K562 (cell line): ENCODE results near the gene TRMT112. TPM values are rescaled to one million over a fixed set of nuclear protein-coding genes. Genes with fewer than 3 reads are reported as not detected.

ENCODE experiments used
- ATAC-seq: fragments of 200-7000 bp; cut with Tn5 transposase; 3 replicates; pipeline ENCODE4 v1.9.1; 2020; ENCODE audit warnings: moderate library complexity
- BruUV-seq: library from RNA; stranded (reverse); fragments of 400-500 nt; replicated peaks from 2 replicates; lab custom pipeline; 2021; lab: Mats Ljungman, UMichigan
- CTCF ChIA-PET: fragments of 300-600 bp; formaldehyde crosslinking; extraction: SDS; loops from one replicate; lab custom pipeline; 2021; ENCODE audit warnings: low intra/inter-chr PET ratio; lab: Yijun Ruan, JAX
- POLR2A ChIA-PET: fragments of 300-600, 350-650 bp; sonication (Branson Sonifier 250); formaldehyde crosslinking; extraction: SDS; loops from one replicate; lab custom pipeline; 2021; ENCODE audit warnings: antibody characterized with exemption, inconsistent platforms; lab: Yijun Ruan, JAX
- DNase-seq, 4 experiments: peaks; one replicate each; pipeline versions ENCODE4 v3.0.0 to v3.0.0-alpha.2; 2011 to 2018; ENCODE audit warnings: low spot score in 3 of 4, mixed read lengths in 3 of 4; ENCODE audit errors: extremely low read depth in 1 of 4
- FAIRE-seq: peaks from 2 replicates; lab custom pipeline; 2011; peaks lifted over from hg19 to GRCh38; lab: Jason Lieb, UNC
- H2AFZ ChIP-seq: 2 replicates; pipeline ENCODE4 v1.6.0; 2011; ENCODE audit warnings: low read depth, low read length, control low read depth, inconsistent platforms
- H3K27ac ChIP-seq: fragments of 200-600 bp; 3 replicates; pipeline ENCODE4 v1.8.0; 2011; ENCODE audit warnings: low read depth, mild to moderate bottlenecking, control low read depth, inconsistent platforms, low read length, moderate library complexity, mixed read lengths; ENCODE audit errors: extremely low read depth
- H3K27me3 ChIP-seq, 2 experiments: fragments of 300-600 bp in 1 of 2; 2 replicates in 1 of 2; 3 replicates in 1 of 2; pipeline versions ENCODE4 v1.6.0 to v1.8.0; 2011; ENCODE audit warnings: inconsistent platforms in 2 of 2, low read length in 2 of 2, mild to moderate bottlenecking in 1 of 2, mixed read lengths in 1 of 2, moderate library complexity in 1 of 2; ENCODE audit not compliant: control insufficient read depth in 2 of 2, insufficient read depth in 2 of 2
- H3K36me3 ChIP-seq: fragments of 300-600 bp; 3 replicates; pipeline ENCODE4 v1.8.0; 2011; ENCODE audit warnings: mild to moderate bottlenecking, low read length, inconsistent platforms; ENCODE audit not compliant: control insufficient read depth, insufficient read depth
- H3K4me1 ChIP-seq, 2 experiments: fragments of 200-600 bp in 1 of 2; replicated peaks in 1 of 2; 2 replicates in 1 of 2; 3 replicates in 1 of 2; pipeline versions ENCODE4 v1.5.1 to v1.8.0; 2011; ENCODE audit warnings: inconsistent platforms in 2 of 2, low read length in 2 of 2, mild to moderate bottlenecking in 1 of 2, mixed read lengths in 1 of 2, moderate library complexity in 1 of 2; ENCODE audit not compliant: control insufficient read depth in 2 of 2, insufficient read depth in 2 of 2
- H3K4me2 ChIP-seq: 2 replicates; pipeline ENCODE4 v1.6.1; 2011; ENCODE audit warnings: low read length, control low read depth, inconsistent platforms, mixed read lengths; ENCODE audit not compliant: insufficient read depth
- H3K4me3 ChIP-seq: fragments of 200-600 bp; sonication (generic), shearing (Covaris generic); 2 replicates; pipeline ENCODE4 v1.5.1; 2016; ENCODE audit warnings: control low read depth, inconsistent platforms
- H3K79me2 ChIP-seq: fragments of 200-600 bp; 3 replicates; pipeline ENCODE4 v1.8.0; 2011; ENCODE audit warnings: low read length, inconsistent platforms; ENCODE audit not compliant: control insufficient read depth, insufficient read depth
- H3K9ac ChIP-seq, 2 experiments: 2 replicates each; pipeline versions ENCODE4 v1.6.0 to v1.6.1; 2011; ENCODE audit warnings: low read depth in 2 of 2, low read length in 2 of 2, control low read depth in 1 of 2, inconsistent platforms in 1 of 2, mild to moderate bottlenecking in 1 of 2, mixed read lengths in 1 of 2; ENCODE audit not compliant: insufficient read depth in 1 of 2
- H3K9me1 ChIP-seq: one replicate; pipeline ENCODE4 v1.6.0; 2011; ENCODE audit warnings: inconsistent platforms, mild to moderate bottlenecking, low read length, moderate library complexity; ENCODE audit not compliant: control insufficient read depth, insufficient read depth
- H3K9me3 ChIP-seq: replicated peaks from 2 replicates; pipeline ENCODE4 v1.5.1; 2011; ENCODE audit warnings: low read depth, low read length, inconsistent platforms; ENCODE audit not compliant: control insufficient read depth, insufficient read depth
- H4K20me1 ChIP-seq: replicated peaks from 2 replicates; pipeline ENCODE4 v1.6.1; 2011; ENCODE audit warnings: low read length, inconsistent platforms, mixed read lengths; ENCODE audit not compliant: control insufficient read depth, insufficient read depth
- CC2D1A ChIP-seq: fragments of 450-650 bp; IDR thresholded peaks from 2 replicates; pipeline ENCODE4 v1.6.1; 2017; ENCODE audit warnings: mild to moderate bottlenecking
- KLF6 ChIP-seq: fragments of 250-450 bp; sonication (Bioruptor Pico); IDR thresholded peaks from 2 replicates; pipeline ENCODE4 v1.4.0; 2020; ENCODE audit warnings: mild to moderate bottlenecking, moderate library complexity, borderline replicate concordance
- LCOR ChIP-seq: sonication (generic); formaldehyde crosslinking; IDR thresholded peaks from 2 replicates; pipeline ENCODE4 v1.8.0; 2022; ENCODE audit warnings: mild to moderate bottlenecking, missing genetic modification reagents
- MTA3 ChIP-seq: fragments of 450-650 bp; formaldehyde crosslinking; IDR thresholded peaks from 2 replicates; pipeline ENCODE4 v1.6.1; 2017; ENCODE audit warnings: mild to moderate bottlenecking, borderline replicate concordance
- PHF8 ChIP-seq: fragments of 200-600 bp; sonication (generic); IDR thresholded peaks from 2 replicates; pipeline ENCODE4 v1.6.1; 2012; ENCODE audit warnings: mixed run types, mild to moderate bottlenecking, inconsistent platforms, low read length, moderate library complexity, borderline replicate concordance
- SMAD1 ChIP-seq: fragments of 150-350 bp; IDR thresholded peaks from 2 replicates; pipeline ENCODE4 v1.6.1; 2014; ENCODE audit warnings: low read length, low read depth; ENCODE audit not compliant: partially characterized antibody
- THRAP3 ChIP-seq: fragments of 450-650 bp; IDR thresholded peaks from 2 replicates; pipeline ENCODE4 v1.6.1; 2016; ENCODE audit warnings: mild to moderate bottlenecking, inconsistent platforms, borderline replicate concordance
- ZNF347 ChIP-seq: fragments of 450-650 bp; formaldehyde crosslinking; IDR thresholded peaks from 2 replicates; pipeline ENCODE4 v1.4.0; 2020; ENCODE audit warnings: low read depth, mild to moderate bottlenecking, moderate library complexity
- ZNF785 ChIP-seq: fragments of 250-450 bp; sonication (Bioruptor Pico); IDR thresholded peaks from 2 replicates; pipeline ENCODE4 v1.4.0; 2020; ENCODE audit warnings: mild to moderate bottlenecking
- WGBS: fragments of 100-300 bp; shearing (Covaris generic); methylation state at CpG from one replicate; pipeline ENCODE4 v1.1.6; 2016; ENCODE audit warnings: low coverage, mixed read lengths; ENCODE audit not compliant: insufficient coverage; ENCODE audit errors: missing lambda C conversion rate; 5-methylcytosine and 5-hydroxymethylcytosine counted together
- in situ Hi-C: fragments of 300-500 bp; cut with MboI; formaldehyde crosslinking; loops from 4 replicates; pipeline ENCODE4 v1.15.0; 2018; ENCODE audit warnings: inconsistent platforms, mixed read lengths
- intact Hi-C: fragments of 100-400 bp; cut with micrococcal nuclease; formaldehyde crosslinking; loops from 2 replicates; pipeline ENCODE4 v1.14.2; 2022
- polyA plus RNA-seq, 8 experiments: library from polyadenylated mRNA; depleted of rRNA in 4 of 8; stranded (reverse) in 5 of 8; unstranded in 3 of 8; fragments of >200 nt; fragmentation: Nextera tagmentation in 2 of 8; fragmentation: Illumina TruSeq in 1 of 8; extraction: Ambion mirVana in 2 of 8; extraction: Trizol in 1 of 8; gene quantifications; 2 replicates each; pipeline versions ENCODE4 v1.2.1 to v1.2.3, GENCODE V29; 2011 to 2014; ENCODE audit warnings: inconsistent platforms in 1 of 8, missing spikeins in 1 of 8
- total RNA-seq, 7 experiments: library from RNA; depleted of rRNA in 6 of 7; stranded (reverse); fragments of >200 nt in 6 of 7; fragmentation: Illumina TruSeq in 2 of 7; extraction: Trizol in 2 of 7; gene quantifications; 2 replicates each; pipeline versions ENCODE4 v1.2.1 to v1.2.3, GENCODE V29; 2011 to 2021; ENCODE audit warnings: low replicate concordance in 1 of 7
- TF ChIP-seq, protein P1 (sequence below): fragments of 450-650 bp; IDR thresholded peaks from 2 replicates; pipeline ENCODE4 v1.6.1; 2017; ENCODE audit warnings: antibody characterized with exemption, mild to moderate bottlenecking
- TF ChIP-seq, protein P2 (sequence below): sonication (generic); formaldehyde crosslinking; IDR thresholded peaks from 2 replicates; pipeline ENCODE4 v1.8.1; 2023; ENCODE audit warnings: mild to moderate bottlenecking, missing genetic modification reagents
- TF ChIP-seq, protein P3 (sequence below): fragments of 250-450 bp; sonication (Bioruptor Pico); IDR thresholded peaks from 2 replicates; pipeline ENCODE4 v1.5.1; 2021; ENCODE audit warnings: mild to moderate bottlenecking
- TF ChIP-seq, protein P4 (sequence below): fragments of 450-650 bp; formaldehyde crosslinking; IDR thresholded peaks from 2 replicates; pipeline ENCODE4 v1.4.0; 2020; ENCODE audit warnings: mild to moderate bottlenecking, moderate library complexity

TRMT112 gene
- total and polyA plus RNA-seq, 9 of the 15 experiments (the other 6 are each of a cell fraction or from before 2014, with no cell fraction given) = 162 to 444 (median 300) TPM

DNA sequence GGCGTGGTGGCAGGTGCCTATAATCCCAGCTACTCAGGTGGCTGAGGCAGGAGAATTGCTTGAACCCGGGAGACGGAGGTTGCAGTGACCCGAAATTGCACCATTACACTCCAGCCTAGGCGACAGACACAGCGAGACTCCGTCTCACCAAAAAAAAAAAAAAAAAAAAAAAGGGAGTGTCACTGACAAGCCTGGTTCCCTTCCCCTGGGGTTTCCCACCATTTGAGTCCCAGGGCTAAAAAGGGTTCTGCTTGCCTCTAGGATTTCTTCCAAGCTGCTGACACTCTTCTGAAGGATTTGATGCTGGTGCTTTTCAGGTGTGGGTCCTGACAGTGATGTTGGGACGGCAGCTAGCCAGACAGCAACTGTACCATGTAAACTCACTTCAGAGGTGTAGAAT, 21.4 kb upstream of the TRMT112 start:
- 62% methylated on average over 7 of the region's 8 CpGs for WGBS
- POLR2A ChIA-PET = interaction anchor here (1.0 to 1.4 kb wide), 2 partner anchors 17 to 133 kb away, joined by 3 to 4 read pairs; no protein-coding TSS in a partner anchor
- no peaks in the 10 kb centered on the region for H3K36me3 ChIP-seq
- H3K79me2 ChIP-seq = no peaks in the 10 kb centered on the region
- H3K27ac ChIP-seq = no peak overlapping the region
- no peak overlapping the region for H2AFZ ChIP-seq
- peaks cover 37 to 62% of the 10 kb centered on the region in 2 experiments for H3K4me1 ChIP-seq
- H3K4me3 ChIP-seq = no peak overlapping the region
- intact Hi-C loops (no loop called here), in situ Hi-C loops (no loop called here)
- no peak for DNase-seq
- ATAC-seq = no peak
- H3K27me3 ChIP-seq = no peaks in the 10 kb centered on the region
- H3K9me3 ChIP-seq = no peaks in the 10 kb centered on the region
- CTCF ChIA-PET = no interaction called here
- H3K9ac ChIP-seq = no peak overlapping the region
- BruUV-seq = no TSS peak
- H3K4me2 ChIP-seq = no peak overlapping the region
- no peaks in the 10 kb centered on the region; the same call in 1 of the 2 replicates for H4K20me1 ChIP-seq
- no peak for FAIRE-seq
- H3K9me1 ChIP-seq = no peaks in the 10 kb centered on the region
- TF ChIP-seq THRAP3 (no peak), ZNF785 (CRISPR knock-in tag) (no peak), PHF8 (no peak), CC2D1A (no peak), MTA3 (no peak), LCOR (no peak), SMAD1 (no peak), KLF6 (CRISPR knock-in tag) (no peak), ZNF347 (CRISPR knock-in tag) (no peak)
- TF ChIP-seq, protein P1, sequence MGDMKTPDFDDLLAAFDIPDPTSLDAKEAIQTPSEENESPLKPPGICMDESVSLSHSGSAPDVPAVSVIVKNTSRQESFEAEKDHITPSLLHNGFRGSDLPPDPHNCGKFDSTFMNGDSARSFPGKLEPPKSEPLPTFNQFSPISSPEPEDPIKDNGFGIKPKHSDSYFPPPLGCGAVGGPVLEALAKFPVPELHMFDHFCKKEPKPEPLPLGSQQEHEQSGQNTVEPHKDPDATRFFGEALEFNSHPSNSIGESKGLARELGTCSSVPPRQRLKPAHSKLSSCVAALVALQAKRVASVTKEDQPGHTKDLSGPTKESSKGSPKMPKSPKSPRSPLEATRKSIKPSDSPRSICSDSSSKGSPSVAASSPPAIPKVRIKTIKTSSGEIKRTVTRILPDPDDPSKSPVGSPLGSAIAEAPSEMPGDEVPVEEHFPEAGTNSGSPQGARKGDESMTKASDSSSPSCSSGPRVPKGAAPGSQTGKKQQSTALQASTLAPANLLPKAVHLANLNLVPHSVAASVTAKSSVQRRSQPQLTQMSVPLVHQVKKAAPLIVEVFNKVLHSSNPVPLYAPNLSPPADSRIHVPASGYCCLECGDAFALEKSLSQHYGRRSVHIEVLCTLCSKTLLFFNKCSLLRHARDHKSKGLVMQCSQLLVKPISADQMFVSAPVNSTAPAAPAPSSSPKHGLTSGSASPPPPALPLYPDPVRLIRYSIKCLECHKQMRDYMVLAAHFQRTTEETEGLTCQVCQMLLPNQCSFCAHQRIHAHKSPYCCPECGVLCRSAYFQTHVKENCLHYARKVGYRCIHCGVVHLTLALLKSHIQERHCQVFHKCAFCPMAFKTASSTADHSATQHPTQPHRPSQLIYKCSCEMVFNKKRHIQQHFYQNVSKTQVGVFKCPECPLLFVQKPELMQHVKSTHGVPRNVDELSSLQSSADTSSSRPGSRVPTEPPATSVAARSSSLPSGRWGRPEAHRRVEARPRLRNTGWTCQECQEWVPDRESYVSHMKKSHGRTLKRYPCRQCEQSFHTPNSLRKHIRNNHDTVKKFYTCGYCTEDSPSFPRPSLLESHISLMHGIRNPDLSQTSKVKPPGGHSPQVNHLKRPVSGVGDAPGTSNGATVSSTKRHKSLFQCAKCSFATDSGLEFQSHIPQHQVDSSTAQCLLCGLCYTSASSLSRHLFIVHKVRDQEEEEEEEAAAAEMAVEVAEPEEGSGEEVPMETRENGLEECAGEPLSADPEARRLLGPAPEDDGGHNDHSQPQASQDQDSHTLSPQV = no peak
- TF ChIP-seq, protein P2, sequence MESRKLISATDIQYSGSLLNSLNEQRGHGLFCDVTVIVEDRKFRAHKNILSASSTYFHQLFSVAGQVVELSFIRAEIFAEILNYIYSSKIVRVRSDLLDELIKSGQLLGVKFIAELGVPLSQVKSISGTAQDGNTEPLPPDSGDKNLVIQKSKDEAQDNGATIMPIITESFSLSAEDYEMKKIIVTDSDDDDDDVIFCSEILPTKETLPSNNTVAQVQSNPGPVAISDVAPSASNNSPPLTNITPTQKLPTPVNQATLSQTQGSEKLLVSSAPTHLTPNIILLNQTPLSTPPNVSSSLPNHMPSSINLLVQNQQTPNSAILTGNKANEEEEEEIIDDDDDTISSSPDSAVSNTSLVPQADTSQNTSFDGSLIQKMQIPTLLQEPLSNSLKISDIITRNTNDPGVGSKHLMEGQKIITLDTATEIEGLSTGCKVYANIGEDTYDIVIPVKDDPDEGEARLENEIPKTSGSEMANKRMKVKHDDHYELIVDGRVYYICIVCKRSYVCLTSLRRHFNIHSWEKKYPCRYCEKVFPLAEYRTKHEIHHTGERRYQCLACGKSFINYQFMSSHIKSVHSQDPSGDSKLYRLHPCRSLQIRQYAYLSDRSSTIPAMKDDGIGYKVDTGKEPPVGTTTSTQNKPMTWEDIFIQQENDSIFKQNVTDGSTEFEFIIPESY = no peak
- TF ChIP-seq, protein P3, sequence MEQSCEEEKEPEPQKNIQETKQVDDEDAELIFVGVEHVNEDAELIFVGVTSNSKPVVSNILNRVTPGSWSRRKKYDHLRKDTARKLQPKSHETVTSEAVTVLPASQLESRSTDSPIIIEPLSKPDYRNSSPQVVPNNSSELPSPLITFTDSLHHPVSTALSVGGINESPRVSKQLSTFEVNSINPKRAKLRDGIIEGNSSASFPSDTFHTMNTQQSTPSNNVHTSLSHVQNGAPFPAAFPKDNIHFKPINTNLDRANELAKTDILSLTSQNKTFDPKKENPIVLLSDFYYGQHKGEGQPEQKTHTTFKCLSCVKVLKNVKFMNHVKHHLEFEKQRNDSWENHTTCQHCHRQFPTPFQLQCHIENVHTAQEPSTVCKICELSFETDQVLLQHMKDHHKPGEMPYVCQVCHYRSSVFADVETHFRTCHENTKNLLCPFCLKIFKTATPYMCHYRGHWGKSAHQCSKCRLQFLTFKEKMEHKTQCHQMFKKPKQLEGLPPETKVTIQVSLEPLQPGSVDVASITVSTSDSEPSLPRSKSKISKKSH (CRISPR knock-in tag) = no peak
- TF ChIP-seq, protein P4, sequence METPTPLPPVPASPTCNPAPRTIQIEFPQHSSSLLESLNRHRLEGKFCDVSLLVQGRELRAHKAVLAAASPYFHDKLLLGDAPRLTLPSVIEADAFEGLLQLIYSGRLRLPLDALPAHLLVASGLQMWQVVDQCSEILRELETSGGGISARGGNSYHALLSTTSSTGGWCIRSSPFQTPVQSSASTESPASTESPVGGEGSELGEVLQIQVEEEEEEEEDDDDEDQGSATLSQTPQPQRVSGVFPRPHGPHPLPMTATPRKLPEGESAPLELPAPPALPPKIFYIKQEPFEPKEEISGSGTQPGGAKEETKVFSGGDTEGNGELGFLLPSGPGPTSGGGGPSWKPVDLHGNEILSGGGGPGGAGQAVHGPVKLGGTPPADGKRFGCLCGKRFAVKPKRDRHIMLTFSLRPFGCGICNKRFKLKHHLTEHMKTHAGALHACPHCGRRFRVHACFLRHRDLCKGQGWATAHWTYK = no peak
